Umbilical cord (tissue), 2 donors: Measurements from ENCODE around the gene CYSLTR2. TPM values are rescaled to one million over a fixed set of nuclear protein-coding genes. Genes with fewer than 3 reads are reported as not detected.
"Not testable (repeated sequence)": the region's sequence is repeated elsewhere in the genome, so short reads cannot be mapped to it uniquely, and the experiment has no call there.

ENCODE experiments used
- DNase-seq: peaks from one replicate; pipeline ENCODE4 v3.0.0-alpha.2; 2015; ENCODE audit warnings: low spot score
- total RNA-seq: library from RNA; depleted of rRNA; stranded (reverse); fragments of >200 nt; gene quantifications from one replicate; pipeline ENCODE4 v1.2.3, GENCODE V29; 2014; ENCODE audit warnings: low replicate concordance; ENCODE audit not compliant: insufficient read depth

Gene CYSLTR2
- total RNA-seq, 1 donor from 2014 or later = 4.1 TPM

- no peak for DNase-seq
Measured at GRCh38 chr13:48644951-48645350, 8.8 kb upstream of the CYSLTR2 start.

GRCh38 chr13:48645845-48646244 lies 7.9 kb upstream of the CYSLTR2 start:
- no peak for DNase-seq

DNA sequence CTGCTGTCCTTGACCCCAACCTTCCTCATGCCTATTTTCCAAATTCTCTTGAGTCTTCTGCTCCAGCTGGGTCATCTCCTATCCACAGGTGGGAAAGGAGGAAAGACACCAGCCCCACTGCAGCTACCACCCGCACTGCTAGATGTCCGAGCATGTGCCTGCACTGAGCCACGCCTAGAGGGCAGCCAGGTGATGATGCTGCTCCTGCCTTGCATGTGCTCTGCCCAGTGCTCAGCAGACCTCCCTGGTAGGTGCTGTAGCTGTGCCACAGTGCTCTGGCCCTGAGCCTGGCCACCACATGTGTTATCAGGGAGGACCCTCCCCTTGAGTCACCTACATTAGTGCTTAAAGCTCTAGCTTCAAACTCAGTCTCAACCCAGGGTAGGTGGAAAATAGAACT lies 6.9 kb upstream of the CYSLTR2 start:
- no peak for DNase-seq

DNA sequence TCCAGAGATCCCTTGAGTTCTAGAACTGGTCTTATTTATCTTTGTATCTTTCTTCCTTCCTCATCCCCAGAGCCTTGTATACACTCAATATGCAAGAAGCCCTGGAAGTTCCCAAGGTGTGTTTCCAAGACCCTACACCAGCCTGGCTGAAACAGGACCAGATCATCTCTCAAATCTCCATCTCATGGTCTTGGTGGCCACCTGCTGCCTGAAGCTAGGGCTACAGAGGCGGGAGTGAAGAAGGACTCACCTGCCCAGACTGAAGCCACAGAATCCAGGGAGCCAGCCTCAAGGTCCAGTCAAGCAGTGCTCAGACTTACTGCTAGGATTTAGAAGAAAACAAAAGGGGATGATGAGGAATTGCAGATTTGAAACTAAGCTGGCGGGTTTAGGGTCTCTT lies 6.1 kb upstream of the CYSLTR2 start:
- DNase-seq = no peak

GRCh38 chr13:48648446-48648845 lies 5.3 kb upstream of the CYSLTR2 start:
- no peak for DNase-seq

GRCh38 chr13:48652851-48653471 lies 768 bp upstream of the CYSLTR2 start:
- no peak for DNase-seq

GRCh38 chr13:48654511-48654910 lies 782 bp downstream of the CYSLTR2 start:
- DNase-seq = peak; percentile 78

GRCh38 chr13:48655291-48655690 lies 1.6 kb downstream of the CYSLTR2 start:
- peak; percentile 31 for DNase-seq

GRCh38 chr13:48656608-48657007 lies 2.9 kb downstream of the CYSLTR2 start:
- peak; percentile 88 for DNase-seq

- DNase-seq = peak; percentile 96
Measured at GRCh38 chr13:48660361-48661076, 6.8 kb downstream of the CYSLTR2 start.

- DNase-seq = peak; percentile 91
Measured at GRCh38 chr13:48661107-48661506, 7.4 kb downstream of the CYSLTR2 start.

- DNase-seq = no peak
Measured at GRCh38 chr13:48662226-48662625, 8.5 kb downstream of the CYSLTR2 start.

DNA sequence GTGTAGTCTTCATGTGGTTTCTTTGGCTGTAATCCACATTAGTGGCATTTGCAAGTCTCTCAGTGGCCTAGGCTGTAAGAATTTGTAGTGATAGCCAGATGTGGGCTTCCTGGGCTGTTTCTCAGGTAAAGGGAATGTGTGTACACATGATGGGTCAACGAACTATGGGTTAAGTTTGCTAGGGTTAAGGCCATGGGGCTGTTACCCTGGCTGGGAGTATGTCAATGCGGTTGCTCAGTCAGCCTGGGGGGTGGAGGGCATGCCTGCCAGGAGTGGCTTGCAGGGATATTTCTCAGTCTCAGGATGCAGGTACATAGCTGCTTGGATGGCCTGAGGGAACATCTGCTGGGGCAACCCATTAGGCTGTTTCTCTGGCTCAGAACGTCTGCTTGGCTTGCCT lies 13.4 kb downstream of the CYSLTR2 start:
- no peak for DNase-seq

DNA sequence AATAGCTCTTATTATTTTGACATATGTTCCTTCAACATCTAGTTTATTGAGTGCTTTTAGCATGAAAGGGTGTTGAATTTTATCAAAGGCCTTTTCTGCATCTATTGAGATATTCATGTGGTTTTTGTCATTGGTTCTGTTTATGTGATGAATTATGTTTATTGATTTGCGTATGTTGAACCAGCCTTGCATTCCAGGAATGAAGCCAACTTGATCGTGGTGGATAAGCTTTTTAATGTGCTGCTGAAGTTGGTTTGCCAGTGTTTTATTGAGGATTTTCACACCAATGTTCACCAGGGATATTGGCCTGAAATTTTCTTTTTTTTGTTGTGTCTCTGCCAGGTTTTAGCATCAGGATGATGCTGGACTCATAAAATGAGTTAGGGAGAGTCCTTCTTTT lies 17.7 kb downstream of the CYSLTR2 start:
- not testable (repeated sequence) for DNase-seq

DNA sequence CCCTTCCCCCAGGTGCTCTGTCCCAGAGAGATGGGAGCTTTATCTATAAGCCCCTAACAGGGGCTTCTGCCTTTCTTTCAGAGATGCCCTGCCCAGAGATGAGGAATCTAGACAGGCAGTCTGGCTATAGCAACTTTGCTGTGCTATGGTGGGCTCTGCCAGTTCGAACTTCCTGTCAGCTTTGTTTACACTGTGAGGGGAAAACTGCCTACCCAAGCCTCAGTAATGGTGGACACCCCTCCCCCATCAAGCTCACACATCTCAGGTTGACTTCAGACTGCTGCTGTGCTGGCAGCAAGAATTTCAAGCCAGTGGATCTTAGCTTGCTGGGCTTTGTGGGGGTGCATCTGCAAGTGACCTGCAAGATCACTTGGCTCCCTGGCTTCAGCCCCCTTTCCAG lies 21.5 kb downstream of the CYSLTR2 start:
- DNase-seq = no peak

GRCh38 chr13:48678316-48678715 lies 24.6 kb downstream of the CYSLTR2 start:
- no peak for DNase-seq

GRCh38 chr13:48679941-48680680 lies 26.4 kb downstream of the CYSLTR2 start:
- no peak for DNase-seq

DNA sequence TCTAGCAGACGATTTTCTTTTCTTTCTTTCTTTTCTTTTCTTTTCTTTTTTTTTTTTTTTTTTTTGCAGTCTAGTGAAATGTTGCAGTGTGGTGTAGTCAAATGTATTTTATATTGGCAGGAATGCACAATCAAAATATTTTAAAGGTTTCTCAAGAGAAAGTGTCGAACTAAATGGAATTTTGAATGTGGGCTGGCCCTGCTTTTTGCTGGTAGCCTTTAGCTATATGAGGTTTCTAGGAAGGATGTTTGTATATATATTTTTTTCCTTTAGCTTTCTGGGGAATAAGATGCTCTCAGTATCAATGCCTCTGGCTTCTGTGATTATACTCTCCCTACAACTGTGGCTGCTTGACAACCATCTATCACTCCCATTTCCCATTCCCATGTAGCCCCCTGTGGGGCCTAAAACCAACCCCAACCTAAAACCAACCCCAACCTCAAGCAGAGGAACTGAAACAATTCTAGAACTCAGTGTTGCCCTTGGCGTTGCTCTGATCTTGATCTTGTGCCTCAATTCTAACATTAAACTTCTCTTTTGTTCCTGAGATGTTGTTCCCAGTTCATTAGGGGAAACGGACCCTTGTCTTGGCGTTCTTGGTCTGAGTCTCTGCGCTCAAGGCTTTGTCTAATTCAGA lies 27.1 kb downstream of the CYSLTR2 start:
- no peak for DNase-seq

GRCh38 chr13:48681905-48682304 lies 28.2 kb downstream of the CYSLTR2 start:
- DNase-seq = no peak

DNA sequence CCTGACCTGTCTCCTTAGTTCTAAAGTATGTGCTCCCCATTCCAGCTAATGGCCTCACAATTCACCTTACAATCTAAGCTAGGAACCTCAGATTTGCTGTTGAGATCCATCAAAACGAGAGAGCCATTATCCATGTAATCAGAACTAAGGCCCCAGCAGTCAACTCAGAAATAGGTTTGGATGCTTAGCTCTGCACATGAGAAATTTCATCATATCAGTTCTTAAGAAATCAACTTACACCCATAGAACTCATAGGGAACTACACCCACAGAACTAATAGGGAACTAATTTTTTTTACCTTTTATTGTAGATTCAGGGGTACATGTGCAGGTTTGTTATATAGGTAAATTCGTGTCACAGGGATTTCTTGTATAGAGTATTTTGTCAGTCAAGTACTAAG lies 28.7 kb downstream of the CYSLTR2 start:
- DNase-seq = no peak

DNA sequence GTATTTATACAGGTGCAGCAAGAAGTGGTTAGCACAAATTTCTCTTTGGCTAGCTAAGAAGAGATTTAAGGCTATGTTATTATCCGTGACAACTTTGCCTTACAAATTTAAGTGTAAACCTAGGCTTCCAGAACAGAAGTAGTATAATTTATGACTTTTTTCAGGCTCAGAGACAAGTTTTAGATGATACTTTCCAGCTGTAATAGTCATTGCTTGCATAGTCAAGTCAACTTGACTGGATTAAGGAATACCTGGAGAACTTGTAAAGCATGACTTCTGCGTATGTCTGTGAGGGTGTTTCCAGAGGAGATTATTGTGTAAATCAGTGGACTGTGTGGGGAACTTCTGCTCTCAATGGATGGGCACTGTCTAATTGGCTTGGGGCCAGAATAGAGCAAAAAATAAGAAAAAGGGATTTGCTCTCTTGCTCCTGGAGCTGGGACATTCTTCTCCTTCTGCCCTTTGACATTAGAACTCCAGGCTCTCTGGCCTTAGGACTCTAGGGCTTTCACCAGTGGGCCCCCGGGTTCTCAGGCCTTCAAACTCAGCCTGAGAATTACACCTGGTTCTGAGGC lies 33.0 kb downstream of the CYSLTR2 start:
- DNase-seq = no peak

- no peak for DNase-seq
Measured at GRCh38 chr13:48687249-48687648, 33.5 kb downstream of the CYSLTR2 start.
